ENCODE data around the gene ROMO1. TPM values are rescaled to one million over a fixed set of nuclear protein-coding genes. Genes with fewer than 3 reads are reported as not detected.

The ROMO1 gene
- total and polyA plus RNA-seq, 2 experiments from 2014 or later = 152 to 881 TPM

GRCh38 chr20:35721219-35721618 lies 22.0 kb downstream of the ROMO1 start:
- peaks cover 99% of the 10 kb centered on the region for H3K36me3 ChIP-seq (ENCODE audit: insufficient read depth)
- ATAC-seq = no peak
- H3K27me3 Mint-ChIP-seq (ENCODE audit: insufficient read depth, low read depth, poor library complexity) = peaks cover 4% of the 10 kb centered on the region
- peak overlapping the region; percentile 39; the same call in 1 of the 2 replicates for H3K27ac ChIP-seq (ENCODE audit: low read depth)
- H3K9me2 ChIP-seq (ENCODE audit: insufficient read depth) = no peaks in the 10 kb centered on the region
- no peaks in the 10 kb centered on the region for H3K4me1 ChIP-seq (ENCODE audit: insufficient read depth)
- no peak overlapping the region for H2AFZ ChIP-seq
- peaks cover 99% of the 10 kb centered on the region for H3K79me2 ChIP-seq (replicated peaks; ENCODE audit: insufficient read depth)
- no peaks in the 10 kb centered on the region for H3K9me3 Mint-ChIP-seq
- H3K27ac Mint-ChIP-seq = no peak overlapping the region
- TF ChIP-seq NANOG (IDR thresholded peaks at IDR 0.05; ENCODE audit: borderline replicate concordance) (no peak), ZNF331 (CRISPR knock-in tag; IDR thresholded peaks at IDR 0.05; ENCODE audit: low read depth) (no peak), ZNF462 (CRISPR knock-in tag; IDR thresholded peaks at IDR 0.05) (no peak), REST (IDR thresholded peaks at IDR 0.05; ENCODE audit: unreplicated experiment) (no peak), CREB1 (CRISPR knock-in tag; IDR thresholded peaks at IDR 0.05; ENCODE audit: low read depth) (no peak), STAT1 (IDR thresholded peaks at IDR 0.05; ENCODE audit: unreplicated experiment) (no peak), EZH2phosphoT487 (IDR thresholded peaks at IDR 0.05; ENCODE audit: unreplicated experiment) (no peak), JUNB (IDR thresholded peaks at IDR 0.05; ENCODE audit: unreplicated experiment) (no peak), ZNF114 (CRISPR knock-in tag; IDR thresholded peaks at IDR 0.05) (no peak), EZH2 (IDR thresholded peaks at IDR 0.05; ENCODE audit: low read depth, unreplicated experiment) (no peak), CTCF (conservative IDR thresholded peaks at IDR 0.05; ENCODE audit: low read depth in 2 of 2) (no peak)
- TF ChIP-seq, protein P1, sequence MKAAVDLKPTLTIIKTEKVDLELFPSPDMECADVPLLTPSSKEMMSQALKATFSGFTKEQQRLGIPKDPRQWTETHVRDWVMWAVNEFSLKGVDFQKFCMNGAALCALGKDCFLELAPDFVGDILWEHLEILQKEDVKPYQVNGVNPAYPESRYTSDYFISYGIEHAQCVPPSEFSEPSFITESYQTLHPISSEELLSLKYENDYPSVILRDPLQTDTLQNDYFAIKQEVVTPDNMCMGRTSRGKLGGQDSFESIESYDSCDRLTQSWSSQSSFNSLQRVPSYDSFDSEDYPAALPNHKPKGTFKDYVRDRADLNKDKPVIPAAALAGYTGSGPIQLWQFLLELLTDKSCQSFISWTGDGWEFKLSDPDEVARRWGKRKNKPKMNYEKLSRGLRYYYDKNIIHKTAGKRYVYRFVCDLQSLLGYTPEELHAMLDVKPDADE (IDR thresholded peaks at IDR 0.05) = no peak
- H3F3A ChIP-seq (replicated peaks; ENCODE audit: low read depth) = peaks cover 58% of the 10 kb centered on the region
- H3K4me3 Mint-ChIP-seq = no peak overlapping the region
- no peaks in the 10 kb centered on the region for H3K27me3 ChIP-seq (ENCODE audit: insufficient read depth)
- no peak for DNase-seq (ENCODE audit: low spot score)
- peaks cover 6% of the 10 kb centered on the region; the same call in 2 of the 3 replicates for H3K4me1 Mint-ChIP-seq
- H3K4me2 ChIP-seq = no peak overlapping the region
- peaks cover 100% of the 10 kb centered on the region for H3K36me3 Mint-ChIP-seq (ENCODE audit: low read depth)
- peaks cover 78% of the 10 kb centered on the region for H4K20me1 ChIP-seq (replicated peaks; ENCODE audit: insufficient read depth)
- H3K4me3 ChIP-seq = no peak overlapping the region

Measured in GM23338 (cell line).